Stimulated activated CD4-positive, alpha-beta T cell treated with anti-CD3 and anti-CD28 coated beads, Interleukin-1b, Interleukin-23, amount 100 ng/mL, for 24 hours (primary cell): Measurements from ENCODE around the gene CACNA2D3.

ENCODE experiments used
- DNase-seq, 4 experiments: peaks; one replicate each; pipeline ENCODE4 v3.0.0-alpha.2; 2020; ENCODE audit warnings: low read depth in 4 of 4, low spot score in 1 of 4

Gene CACNA2D3

DNA sequence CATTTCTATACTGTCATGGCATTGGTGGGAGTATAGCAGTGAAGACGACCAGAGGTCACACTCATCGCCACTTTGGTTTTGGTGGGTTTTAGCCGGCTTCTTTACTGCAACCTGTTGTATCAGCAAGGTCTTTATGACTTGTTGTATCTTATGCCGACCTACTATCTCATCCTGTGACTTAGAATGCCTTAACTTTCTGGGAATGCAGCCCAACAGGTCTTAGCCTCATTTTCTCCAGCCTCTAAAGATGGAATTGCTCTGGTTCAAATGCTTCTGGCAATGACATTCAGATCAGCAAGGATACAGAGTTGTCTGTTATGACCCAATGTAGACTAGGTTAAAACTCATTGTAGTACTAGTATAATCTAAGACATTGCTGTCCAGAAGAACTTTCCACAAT, 860.5 kb downstream of the CACNA2D3 start:
- no peak for DNase-seq

DNA sequence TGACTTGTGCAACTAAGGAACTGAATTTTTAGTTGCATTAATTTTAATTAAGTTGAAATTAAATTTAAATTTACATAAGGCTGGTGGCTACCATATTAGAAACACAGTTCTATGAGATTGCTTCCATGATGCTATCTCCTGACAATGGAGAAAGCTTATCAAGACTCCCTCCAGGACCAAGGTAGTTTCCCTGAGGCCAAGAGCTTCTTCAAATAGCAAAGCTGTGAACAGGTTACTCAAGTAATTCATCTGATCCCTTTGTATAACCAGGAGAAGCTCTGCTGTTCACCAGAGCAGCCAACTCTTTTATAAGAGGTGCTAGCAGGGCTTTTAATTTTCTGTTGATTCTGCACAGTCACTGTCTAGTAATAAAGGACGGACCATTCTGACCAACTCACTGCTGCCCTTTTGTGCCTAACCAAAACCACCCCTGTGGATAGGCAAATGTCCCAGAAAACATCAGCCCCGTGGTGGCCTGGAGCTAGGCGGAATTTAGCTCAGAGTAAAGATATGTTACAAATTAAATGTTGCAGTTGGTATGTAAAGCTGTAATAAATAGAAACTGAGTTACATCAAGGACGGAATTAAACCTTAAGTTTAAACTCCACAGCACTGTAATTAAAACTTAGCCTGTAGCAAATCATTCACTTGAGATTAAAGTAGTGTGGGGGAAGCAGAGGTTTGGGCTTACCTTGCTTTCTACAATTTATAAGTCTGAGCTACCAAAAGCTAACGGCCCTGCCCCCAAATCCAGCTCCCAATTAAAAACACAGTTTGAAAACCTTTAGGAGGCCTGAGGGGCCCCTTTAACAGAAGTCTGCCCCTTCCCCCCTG, 861.1 kb downstream of the CACNA2D3 start:
- DNase-seq = no peak

DNA sequence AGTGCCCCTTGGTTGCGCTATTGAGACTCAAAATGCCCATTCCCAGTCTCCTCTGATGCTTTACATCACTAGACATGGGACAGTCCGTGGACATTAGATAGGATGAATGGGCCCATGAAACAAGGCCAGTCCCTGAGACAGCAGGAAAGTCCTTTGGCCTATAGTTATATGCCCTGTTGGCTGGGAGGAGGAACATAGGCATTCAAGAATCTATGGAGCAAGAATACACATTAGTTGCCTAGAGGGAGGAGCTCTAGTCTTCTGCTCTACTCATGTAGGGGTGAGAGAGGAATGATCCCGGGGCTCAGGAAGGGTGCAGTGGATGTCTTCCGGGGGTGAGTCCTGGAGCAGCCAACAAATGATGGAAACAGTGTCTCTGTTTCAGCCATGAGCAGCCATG, 863.5 kb downstream of the CACNA2D3 start:
- no peak for DNase-seq

DNA sequence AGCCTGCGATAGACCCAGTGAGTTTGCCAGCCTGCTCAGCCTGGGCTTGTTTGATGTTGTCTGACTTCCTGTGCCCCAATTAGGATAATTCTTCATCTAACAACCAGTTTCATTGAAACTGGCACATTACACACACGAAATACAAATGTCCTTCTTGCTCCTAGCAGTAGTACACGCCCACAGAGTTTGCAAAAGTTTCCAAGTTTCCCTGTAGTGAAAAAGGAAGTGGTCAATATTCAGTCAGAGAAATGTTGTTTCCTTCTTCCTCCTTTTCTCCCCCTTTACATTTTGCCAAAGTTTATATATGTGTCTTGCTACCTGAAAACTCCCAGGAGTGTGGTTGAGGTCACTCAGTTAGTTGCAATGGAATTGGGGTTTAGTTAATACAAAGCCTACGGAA, 863.9 kb downstream of the CACNA2D3 start:
- DNase-seq = no peak

DNA sequence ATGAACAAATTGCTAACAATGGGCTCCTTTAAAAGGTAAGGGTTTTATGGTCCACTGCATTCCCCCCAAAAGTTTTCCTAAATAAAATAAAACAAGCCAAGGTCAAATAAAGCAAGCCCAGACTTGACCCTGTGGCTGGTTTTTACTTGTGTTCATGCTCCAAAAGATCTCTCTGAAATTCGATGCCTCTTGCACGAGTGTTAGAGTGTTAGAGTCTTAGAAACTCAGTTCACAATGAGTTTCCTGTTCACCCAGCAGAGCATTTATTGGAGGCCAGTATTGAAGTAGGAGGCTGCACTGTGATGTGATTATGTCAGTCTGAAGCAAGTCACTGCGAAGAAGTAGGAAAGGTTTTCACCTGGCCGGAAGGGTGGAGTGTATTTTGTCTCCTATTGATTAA, 865.4 kb downstream of the CACNA2D3 start:
- no peak for DNase-seq

DNA sequence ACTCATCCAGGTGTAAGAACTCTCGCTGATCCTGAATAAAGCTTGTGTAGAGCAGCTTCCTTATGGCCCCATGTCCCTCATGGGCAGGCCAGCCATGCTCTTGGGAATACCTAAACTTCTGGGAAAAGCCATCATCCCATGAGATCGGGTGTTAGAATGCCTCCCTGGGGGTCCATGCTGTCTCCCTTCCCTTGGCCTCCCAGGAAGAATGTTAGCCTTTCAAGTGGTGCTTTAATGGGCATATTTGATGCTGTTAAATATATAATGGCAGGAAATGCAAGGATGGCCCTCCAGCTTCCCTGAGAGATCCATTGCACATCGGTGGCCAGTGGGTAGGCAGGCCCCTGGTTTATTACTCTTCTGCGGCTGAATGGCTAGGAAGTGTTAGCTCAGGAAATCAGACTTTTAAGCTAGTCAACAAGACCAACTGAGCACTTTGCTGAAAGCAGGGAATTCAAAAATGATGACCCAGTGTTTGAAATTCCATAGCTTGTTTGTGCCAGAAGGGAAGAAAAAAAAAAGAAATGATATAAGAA, 866.0 kb downstream of the CACNA2D3 start:
- DNase-seq = no peak

DNA sequence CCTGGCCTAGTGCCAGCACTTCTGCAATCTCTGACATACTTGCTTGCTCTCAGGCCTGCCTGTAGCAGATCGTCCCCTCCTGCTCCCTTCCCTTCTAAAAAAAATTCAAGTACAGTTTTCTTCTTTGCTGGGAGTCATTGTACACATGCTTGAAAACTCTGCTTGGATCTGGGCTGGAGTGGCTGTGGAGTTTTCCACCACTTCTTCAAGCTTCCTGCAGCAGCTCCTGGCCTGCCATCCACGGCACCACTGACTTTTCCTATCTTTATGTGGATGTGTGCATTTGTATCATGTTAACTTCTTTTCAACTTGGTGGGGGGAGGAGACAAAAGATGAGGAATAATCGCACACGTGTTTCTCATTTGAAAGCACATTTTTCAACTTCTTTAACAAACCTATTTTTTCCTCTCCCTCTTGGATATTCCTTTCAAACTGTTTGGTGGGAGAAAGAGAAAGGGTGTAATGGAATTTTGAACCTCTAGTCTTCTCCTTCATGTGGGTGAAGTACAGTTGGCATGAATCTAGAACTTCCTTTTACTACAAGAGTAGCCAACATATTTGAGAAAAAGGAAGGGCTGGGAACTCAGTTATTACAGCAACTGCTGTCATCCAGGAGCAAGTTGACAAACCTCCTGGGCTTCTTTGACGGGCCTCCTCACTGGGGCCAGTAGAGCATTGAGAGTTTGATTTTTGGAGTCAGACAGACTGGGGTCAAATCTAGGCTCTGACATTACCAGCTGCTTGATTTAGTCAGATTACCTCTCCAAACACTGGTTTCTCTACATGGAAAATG, 866.7 kb downstream of the CACNA2D3 start:
- DNase-seq = no peak

DNA sequence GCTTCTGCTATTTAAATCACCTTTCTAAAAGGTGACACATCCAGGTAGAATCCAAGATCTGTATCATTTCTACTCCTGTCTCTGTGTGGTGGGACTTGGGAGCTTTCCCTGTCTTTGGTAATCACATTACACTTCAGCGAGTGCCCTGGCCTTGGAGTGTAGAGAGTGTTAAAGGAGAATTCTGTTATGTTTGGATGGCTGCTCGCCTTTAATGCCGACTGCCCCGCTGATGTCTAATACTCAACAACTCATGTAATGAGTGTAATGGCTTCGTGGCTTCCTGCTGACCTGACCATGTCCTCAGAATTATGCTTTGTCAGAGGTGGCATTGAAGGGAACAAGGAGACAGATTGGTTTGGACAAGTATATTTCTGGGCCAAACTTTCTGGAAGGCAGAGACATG, 871.8 kb downstream of the CACNA2D3 start:
- no peak for DNase-seq

DNA sequence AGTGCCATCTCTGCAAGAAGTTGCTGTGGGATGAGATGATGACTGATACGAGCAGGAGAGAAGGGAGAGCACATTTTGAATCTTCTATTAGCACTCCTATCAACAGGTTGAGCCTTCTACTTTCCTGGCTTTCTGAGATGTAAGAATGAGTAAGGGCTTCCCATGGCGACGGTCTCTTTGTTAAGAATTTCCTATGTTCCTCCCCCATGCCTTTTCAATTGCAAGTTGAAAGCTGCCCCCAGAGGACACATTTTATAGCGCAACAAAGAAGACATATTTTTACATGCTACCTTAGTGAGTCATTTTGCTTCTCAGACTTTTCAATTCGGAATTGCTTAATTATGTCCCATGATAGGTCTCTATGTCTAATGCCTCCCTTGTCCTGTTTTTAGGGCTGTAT, 876.8 kb downstream of the CACNA2D3 start:
- no peak for DNase-seq

DNA sequence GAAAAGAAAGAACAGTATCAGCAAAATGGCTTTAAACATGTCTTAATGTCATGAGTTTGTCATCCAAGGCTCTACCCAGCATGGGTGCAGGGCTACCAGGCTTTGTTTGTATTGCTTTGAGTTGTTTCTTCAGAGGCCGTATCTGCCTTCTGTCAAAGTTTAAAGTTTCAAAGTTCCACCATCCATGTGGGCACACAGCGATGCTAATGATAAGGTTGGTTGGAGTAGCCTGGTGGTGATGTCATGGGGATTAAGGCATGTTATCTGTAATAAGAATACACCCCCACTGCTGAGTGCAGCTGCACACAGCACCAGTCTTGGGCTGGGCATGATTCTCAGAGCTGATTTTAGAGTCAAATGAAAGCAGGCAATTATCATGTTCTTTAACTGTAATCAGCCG, 877.5 kb downstream of the CACNA2D3 start:
- DNase-seq = no peak

DNA sequence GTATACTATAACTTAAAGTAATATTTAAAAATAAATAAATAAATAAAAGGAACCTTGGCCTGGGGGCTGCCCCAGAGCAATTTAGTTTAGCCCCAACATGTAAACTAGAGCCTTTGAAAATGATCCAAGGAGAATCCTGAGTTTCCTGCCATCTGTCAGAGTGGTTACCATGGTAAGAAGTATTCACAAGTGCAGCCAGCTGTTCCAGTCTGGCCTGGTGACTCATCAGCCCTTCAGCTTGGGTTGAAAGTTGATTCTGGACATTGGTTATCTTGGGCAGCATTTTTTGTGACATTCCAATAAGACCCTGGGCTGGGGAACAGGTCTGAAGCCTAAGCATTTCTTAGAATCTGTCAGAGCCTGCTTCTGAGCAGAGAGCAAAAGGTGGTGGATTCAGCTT, 878.2 kb downstream of the CACNA2D3 start:
- no peak for DNase-seq

DNA sequence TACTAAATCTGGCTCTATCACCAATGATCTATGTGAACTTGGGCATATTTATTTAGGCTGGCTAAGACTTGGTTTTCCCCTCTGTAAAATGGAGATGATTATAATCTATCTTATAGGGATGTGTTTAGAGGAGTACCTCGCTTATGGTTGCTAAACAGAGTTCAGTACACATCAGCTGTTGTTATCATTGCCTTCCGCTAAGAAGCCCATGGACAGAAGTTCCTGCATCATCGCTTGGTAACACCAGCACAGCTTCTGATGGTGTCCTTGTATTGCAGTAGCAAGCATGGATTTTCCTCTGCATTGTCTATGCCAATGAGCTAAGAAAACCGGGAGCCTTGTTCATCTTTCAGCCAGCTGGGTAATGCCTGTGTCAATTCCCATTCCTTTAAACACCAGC, 878.6 kb downstream of the CACNA2D3 start:
- no peak for DNase-seq

DNA sequence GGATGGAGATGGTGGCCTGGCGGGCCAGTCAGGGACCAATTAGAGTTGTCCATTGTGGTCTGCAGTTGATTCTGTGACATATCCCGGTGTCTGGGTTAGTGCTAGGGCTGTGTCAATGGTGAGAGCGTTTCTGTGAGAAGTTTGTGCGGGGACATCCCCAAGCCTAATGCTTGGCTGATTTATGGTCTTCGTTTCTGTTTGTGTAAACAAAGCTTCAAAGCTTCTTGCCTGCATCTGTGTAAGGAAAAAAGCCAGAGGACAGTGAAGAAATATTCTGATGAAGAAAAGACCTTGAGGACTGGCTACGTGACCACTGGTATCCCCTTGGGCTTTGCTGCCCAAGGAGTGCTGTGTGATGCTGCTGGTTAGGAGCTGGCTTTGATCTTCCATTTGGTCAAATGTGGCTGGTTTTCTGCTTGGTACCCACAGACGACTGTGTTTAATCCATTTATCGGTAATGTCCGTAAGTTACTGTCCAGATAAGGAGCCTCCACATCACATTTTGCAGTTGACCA, 880.1 kb downstream of the CACNA2D3 start:
- no peak for DNase-seq

DNA sequence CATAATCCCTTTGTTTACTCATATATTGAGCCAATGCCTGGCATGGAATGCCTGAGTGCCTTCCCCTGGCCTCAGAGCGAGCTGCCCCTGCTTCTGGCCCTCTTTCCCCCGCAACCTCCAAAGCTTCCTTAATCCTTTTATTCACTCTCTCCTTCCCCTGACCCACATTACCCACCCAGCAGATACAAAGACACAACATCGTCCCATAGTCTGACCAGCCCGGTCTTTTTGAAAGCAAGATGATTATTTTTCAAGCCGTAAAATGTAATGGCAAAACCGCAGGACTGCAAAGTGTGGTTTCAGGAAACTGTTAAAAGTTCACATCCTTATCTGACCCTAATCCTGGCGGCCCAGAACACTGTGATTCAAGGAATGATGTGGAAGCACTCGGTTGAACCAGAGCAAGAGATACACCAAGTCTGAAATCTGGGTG, 883.9 kb downstream of the CACNA2D3 start:
- no peak for DNase-seq

DNA sequence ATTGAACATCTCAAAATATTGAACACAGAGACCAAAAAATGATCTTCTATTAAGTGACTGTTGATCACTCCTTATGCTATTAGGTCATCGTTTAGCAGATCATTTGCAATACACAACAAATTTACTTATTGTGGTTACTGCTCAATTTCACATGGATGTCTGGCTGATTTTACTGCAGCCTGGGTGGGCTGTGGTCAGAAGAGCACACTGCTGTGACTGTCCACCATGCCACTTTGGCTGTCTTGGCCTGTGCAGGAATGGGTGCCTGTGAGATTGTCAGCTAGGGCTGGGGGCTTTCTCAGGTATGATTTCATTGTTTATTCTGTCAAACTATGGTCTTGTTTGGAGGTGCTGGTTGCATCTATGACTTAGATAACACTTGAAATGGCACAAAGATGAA, 885.6 kb downstream of the CACNA2D3 start:
- no peak for DNase-seq

DNA sequence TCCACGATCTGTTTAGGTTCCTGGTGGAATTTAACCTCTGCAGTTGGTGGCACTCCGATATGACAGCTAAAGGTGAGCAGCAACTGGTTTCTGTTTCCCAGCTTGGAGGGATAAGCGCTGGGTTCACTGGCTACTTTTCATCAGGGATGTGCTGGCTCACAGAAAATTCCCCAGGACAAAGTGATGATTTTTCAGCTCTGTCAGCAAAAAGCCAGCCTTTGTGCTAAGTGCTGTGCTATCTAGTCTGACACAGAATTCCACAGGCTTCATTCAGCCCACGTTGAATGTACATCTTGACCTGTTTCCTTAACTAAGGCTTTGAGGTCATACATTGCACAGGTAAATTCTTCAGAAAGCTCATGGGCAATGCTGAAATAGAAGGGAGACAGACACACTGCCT, 887.0 kb downstream of the CACNA2D3 start:
- no peak for DNase-seq

DNA sequence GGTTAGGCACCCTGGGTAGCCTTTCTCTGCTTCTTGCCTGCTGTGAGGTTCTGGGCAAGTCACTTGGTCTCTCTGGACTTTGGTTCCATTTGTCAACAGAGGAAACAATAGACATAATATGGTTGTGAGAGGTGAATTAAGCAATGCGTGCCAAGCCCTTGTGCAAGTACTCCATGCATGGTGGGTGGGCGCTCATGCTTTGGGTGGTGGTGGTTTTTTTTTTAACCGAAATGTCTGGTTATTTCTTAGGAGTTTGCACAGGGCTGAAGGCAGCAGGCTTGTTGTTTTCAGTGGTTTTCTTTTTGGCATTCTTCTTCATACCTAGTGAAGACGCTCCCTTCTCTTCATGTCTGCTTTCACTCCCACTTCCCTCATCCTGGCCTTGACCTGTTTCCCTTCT, 889.7 kb downstream of the CACNA2D3 start:
- DNase-seq = no peak

DNA sequence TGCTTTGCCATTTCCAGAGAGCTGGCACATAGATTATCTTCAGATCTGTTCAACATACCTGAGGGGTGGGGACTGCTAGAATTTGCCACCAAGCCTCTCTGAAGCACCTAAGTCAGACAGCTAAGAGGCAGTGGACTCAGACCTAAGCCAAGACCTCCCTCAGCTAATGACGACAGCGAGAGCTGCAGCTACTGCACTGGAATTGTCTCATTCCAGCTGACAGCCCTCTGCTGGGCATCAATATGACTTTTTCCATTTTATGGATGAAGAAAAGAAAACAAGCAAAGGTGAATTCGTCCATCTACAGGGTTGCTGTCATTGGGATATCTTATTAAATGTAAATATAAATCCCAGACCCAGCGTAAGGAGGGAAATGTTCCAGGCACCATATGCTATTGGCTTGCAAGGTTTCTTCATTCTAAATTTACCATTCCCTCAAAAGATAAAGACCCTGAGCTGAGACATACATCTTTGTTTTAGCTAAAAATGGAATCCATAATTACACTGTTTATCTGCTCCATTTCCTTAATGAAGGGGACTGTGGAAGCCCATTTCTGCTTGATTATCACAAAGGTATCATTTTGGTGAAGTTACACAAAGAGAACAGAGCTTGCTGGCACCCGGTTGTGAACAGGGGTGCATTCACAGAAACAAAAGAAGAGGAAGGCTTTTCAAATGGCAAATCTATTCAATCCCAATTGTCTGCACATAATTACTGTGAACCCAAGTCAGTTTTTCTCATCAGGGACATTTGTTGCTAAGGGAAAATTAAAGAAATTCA, 891.0 kb downstream of the CACNA2D3 start:
- DNase-seq = no peak

DNA sequence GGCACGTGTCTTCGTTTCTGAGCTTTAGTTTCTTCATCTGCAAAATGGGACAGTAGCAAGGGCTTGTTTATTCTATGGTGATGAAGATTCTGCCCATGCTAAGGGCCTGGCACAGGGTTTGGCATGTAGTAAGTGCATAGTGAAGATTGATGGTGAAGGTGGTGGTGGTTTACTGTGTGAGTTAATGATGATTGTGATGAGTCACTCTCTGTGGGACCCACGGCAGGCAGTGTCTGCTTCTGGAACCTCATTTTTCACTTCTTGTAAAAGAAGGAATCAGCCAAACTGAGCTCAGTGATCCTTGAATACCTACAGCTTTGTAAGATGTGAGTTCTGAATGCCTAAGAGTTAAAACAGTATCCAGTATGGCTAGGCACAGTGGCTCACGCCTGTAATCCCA, 891.7 kb downstream of the CACNA2D3 start:
- DNase-seq = no peak

DNA sequence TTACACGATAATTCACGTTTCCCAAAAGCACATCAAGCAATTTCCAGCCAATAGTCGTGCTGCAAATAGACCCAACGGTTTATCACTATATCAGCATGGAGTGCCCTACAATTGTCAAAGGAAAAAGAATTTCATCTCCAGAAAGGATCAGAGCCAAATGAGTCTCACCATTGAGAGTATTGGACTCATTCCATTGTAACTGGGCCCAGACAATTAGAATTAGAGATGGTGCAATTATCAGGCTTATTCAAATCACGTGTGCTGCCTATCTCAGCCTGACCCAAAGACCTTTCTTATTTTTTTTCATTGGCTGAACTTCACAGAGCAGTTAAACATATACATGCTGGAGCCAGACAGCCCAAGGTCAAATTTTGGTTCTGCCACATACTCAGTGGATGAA, 892.6 kb downstream of the CACNA2D3 start:
- DNase-seq = no peak

DNA sequence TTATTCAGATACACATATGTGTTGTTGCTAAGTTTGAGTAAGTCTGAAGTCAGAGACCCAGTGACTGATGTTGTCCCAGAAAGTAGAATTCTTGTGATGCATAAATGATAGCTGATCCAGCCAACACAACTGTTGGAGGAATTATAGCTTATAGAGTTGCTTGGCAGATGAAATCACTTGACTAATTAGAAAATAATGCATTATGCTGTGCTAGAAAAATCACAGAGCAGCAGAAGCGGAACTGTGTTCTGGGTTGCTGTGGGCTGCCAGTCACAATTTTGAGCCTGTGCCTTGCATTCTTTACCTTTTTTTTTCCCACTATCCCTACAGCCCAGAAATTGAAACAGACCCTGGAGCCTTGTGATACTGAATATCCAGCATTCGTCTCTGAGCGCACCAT, 895.5 kb downstream of the CACNA2D3 start:
- no peak for DNase-seq
